ENCODE measurements around the gene KIF26B.

KIF26B gene

DNA sequence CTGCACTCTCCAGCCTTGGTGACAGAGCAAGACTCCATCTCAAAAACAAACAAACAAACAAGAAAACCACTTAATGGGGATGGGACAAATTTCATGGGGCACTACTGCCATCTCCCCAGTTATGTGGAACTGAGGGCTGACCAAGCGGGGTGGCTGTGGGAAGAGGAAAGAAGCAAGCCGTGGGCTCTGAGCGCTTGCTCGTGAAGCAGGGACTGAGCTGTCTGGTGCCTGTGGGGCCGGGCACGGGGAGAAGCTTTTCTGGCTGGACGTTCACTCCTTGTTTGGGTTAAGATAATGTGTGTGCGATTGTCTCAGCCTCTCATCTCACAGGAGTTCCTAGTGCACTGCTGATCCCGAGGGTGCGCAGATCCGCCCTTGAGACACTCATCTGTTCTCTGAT, 22.0 kb upstream of the KIF26B start:
- DNase-seq (ENCODE audit: low spot score) = no peak

- DNase-seq (ENCODE audit: low spot score) = no peak
Measured at GRCh38 chr1:245133995-245134715, 20.6 kb upstream of the KIF26B start.

- DNase-seq (ENCODE audit: low spot score) = no peak
Measured at GRCh38 chr1:245142171-245142798, 12.5 kb upstream of the KIF26B start.

DNA sequence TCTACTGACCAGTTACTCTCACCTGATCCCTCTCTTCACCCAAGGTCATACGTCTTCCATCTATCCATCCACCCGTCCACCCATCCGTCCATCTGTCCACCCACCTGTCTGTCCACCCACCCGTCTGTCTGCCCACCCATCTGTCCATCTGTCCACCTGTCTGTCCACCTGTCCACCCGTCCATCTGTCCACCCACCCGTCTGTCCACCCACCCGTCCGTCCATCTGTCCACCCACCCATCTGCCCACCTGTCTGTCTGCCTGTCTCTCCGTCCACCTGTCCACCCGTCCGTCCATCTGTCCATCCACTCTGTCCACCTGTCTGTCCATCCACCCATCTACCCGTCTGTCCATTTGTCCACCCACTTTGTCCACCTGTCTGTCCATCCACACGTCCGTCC, 11.8 kb upstream of the KIF26B start:
- no peak for DNase-seq (ENCODE audit: low spot score)

- DNase-seq (ENCODE audit: low spot score) = no peak
Measured at GRCh38 chr1:245143849-245144248, 10.9 kb upstream of the KIF26B start.

GRCh38 chr1:245148069-245148468, 6.7 kb upstream of the KIF26B start:
- DNase-seq (ENCODE audit: low spot score) = no peak

GRCh38 chr1:245148861-245149260, 5.9 kb upstream of the KIF26B start:
- DNase-seq (ENCODE audit: low spot score) = no peak

- peak; percentile 82 for DNase-seq (ENCODE audit: low spot score)
Measured at GRCh38 chr1:245153081-245153551, 1.7 kb upstream of the KIF26B start.

GRCh38 chr1:245153552-245154428, 995 bp upstream of the KIF26B start:
- peak; percentile 47 for DNase-seq (ENCODE audit: low spot score)

GRCh38 chr1:245155272-245156040, 671 bp downstream of the KIF26B start:
- peak; percentile 57 for DNase-seq (ENCODE audit: low spot score)

DNA sequence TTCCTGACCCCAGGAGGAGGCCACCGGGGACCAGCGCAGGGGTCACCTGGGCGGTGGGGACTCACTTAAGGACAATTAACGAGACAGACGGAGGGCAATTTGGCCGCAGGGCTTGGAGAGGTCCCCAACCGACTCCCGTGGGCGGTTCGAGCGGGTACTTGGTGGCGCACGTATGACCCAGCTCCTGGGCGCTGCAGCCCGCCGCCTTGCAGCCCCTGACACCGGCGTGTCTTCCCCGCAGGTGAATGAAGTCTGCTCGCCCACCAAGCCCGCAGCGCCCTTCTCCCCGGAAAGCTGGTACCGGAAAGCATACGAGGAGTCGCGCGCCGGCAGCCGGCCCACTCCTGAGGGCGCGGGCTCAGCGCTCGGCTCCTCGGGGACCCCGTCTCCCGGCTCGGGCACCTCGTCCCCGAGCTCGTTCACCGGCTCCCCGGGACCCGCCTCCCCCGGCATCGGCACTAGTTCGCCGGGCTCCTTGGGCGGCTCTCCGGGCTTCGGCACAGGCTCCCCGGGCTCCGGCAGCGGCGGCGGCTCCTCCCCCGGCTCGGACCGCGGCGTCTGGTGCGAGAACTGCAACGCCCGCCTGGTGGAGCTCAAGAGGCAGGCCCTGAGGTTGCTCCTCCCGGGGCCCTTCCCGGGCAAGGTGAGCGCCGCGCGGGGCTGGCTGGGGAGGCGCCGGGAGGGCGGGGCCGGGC, 1.4 kb downstream of the KIF26B start:
- peak; percentile 95 for DNase-seq (ENCODE audit: low spot score)

GRCh38 chr1:245156736-245157505, 2.1 kb downstream of the KIF26B start:
- DNase-seq (ENCODE audit: low spot score) = peak; percentile 20

GRCh38 chr1:245158913-245159312, 4.1 kb downstream of the KIF26B start:
- no peak for DNase-seq (ENCODE audit: low spot score)

- DNase-seq (ENCODE audit: low spot score) = no peak
Measured at GRCh38 chr1:245160288-245160687, 5.5 kb downstream of the KIF26B start.

GRCh38 chr1:245160741-245161400, 6.1 kb downstream of the KIF26B start:
- no peak for DNase-seq (ENCODE audit: low spot score)

DNA sequence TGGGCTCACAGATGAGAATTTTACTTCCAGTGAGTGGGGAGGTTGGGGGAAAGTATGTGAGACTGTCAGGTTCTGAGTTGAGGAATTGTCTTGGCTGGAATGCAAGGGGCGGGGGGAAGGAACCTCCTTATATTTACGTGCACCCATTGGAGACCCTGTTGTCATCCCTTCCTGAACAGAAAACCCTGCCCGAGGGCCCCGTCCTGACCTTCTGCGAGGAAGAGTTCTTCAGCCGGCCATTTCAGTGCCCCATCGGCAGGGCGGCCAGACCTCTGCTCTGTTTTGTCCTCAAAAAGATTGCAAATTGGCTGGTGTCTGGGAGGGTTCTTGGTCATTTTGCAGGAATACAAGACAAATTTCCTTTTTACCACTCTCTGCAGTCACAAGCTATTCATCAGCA, 7.1 kb downstream of the KIF26B start:
- no peak for DNase-seq (ENCODE audit: low spot score)

- peak; percentile 69 for DNase-seq (ENCODE audit: low spot score)
Measured at GRCh38 chr1:245166471-245166885, 11.7 kb downstream of the KIF26B start.

GRCh38 chr1:245168086-245168485, 13.3 kb downstream of the KIF26B start:
- DNase-seq (ENCODE audit: low spot score) = no peak

GRCh38 chr1:245168906-245169305, 14.1 kb downstream of the KIF26B start:
- no peak for DNase-seq (ENCODE audit: low spot score)

DNA sequence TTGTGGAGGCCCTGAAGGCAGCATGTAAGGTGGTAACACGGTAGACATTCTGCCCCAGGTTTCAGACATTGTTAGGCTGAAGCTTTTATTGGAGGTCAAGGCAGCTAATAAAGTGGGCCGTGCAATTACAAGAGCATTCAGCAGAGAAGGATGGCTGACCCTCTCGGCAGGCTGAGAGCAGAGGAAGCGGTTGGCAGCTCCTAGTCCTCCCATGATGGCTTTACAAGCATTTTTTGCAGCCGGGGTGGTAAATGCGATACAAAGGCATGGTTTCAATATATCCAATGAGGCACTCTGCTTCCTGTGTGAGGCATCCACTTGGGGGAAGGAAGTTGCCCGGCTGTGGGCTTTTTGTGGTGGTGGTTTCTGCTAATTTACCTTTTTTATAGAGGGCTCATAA, 14.6 kb downstream of the KIF26B start:
- DNase-seq (ENCODE audit: low spot score) = no peak

All from AG08396 (cell line).